GM23248 (cell line): ENCODE results near the gene ACAN. TPM values are rescaled to one million over a fixed set of nuclear protein-coding genes. Genes with fewer than 3 reads are reported as not detected.

Experiments
- DNase-seq: peaks from one replicate; pipeline ENCODE4 v3.0.0-alpha.2; 2015
- H2AFZ ChIP-seq: fragments of 200-600 bp; sonication (generic); 2 replicates; pipeline ENCODE4 v1.6.1; 2016; ENCODE audit warnings: antibody characterized with exemption
- H3F3A ChIP-seq: fragments of 200-600 bp; sonication (generic); 2 replicates; pipeline ENCODE4 v1.6.1; 2016; ENCODE audit warnings: mild to moderate bottlenecking, antibody characterized with exemption, mixed run types; ENCODE audit not compliant: insufficient read depth
- H3K27ac ChIP-seq: fragments of 200-600 bp; sonication (generic); 2 replicates; pipeline ENCODE4 v1.5.1; 2016; ENCODE audit warnings: mild to moderate bottlenecking
- H3K27me3 ChIP-seq: fragments of 200-600 bp; sonication (generic); replicated peaks from 2 replicates; pipeline ENCODE4 v1.6.1; 2016; ENCODE audit warnings: mild to moderate bottlenecking; ENCODE audit not compliant: insufficient read depth
- H3K36me3 ChIP-seq: fragments of 200-600 bp; sonication (generic); 2 replicates; pipeline ENCODE4 v1.6.1; 2016; ENCODE audit warnings: low read depth, mild to moderate bottlenecking
- H3K4me1 ChIP-seq: fragments of 200-600 bp; sonication (generic); 2 replicates; pipeline ENCODE4 v1.6.1; 2016; ENCODE audit warnings: mild to moderate bottlenecking; ENCODE audit not compliant: insufficient read depth
- H3K4me2 ChIP-seq: fragments of 200-600 bp; sonication (generic); one replicate; pipeline ENCODE4 v1.6.1; 2016; ENCODE audit warnings: mild to moderate bottlenecking; ENCODE audit not compliant: unreplicated experiment
- H3K4me3 ChIP-seq: fragments of 200-600 bp; sonication (generic); 2 replicates; pipeline ENCODE4 v1.5.1; 2016; ENCODE audit warnings: mild to moderate bottlenecking
- H3K79me2 ChIP-seq: fragments of 200-600 bp; sonication (generic); 2 replicates; pipeline ENCODE4 v1.6.1; 2016; ENCODE audit warnings: mild to moderate bottlenecking; ENCODE audit not compliant: insufficient read depth
- H3K9ac ChIP-seq: fragments of 200-600 bp; sonication (generic); 2 replicates; pipeline ENCODE4 v1.6.1; 2016; ENCODE audit warnings: mild to moderate bottlenecking
- H3K9me2 ChIP-seq: fragments of 200-600 bp; sonication (generic); 2 replicates; pipeline ENCODE4 v1.6.1; 2016; ENCODE audit warnings: mixed run types, mild to moderate bottlenecking, moderate library complexity; ENCODE audit not compliant: insufficient read depth
- H3K9me3 ChIP-seq: fragments of 200-600 bp; sonication (generic); one replicate; pipeline ENCODE4 v1.6.1; 2017; ENCODE audit warnings: low read depth
- H4K20me1 ChIP-seq: fragments of 200-600 bp; sonication (generic); 2 replicates; pipeline ENCODE4 v1.6.0; 2016; ENCODE audit not compliant: insufficient read depth
- EZH2 ChIP-seq: fragments of 200-600 bp; sonication (generic); IDR thresholded peaks from 2 replicates; pipeline ENCODE4 v1.6.1; 2018; ENCODE audit warnings: antibody characterized with exemption, mild to moderate bottlenecking; ENCODE audit not compliant: insufficient read depth, poor library complexity, severe bottlenecking
- EZH2phosphoT487 ChIP-seq: fragments of 200-600 bp; sonication (generic); IDR thresholded peaks from 2 replicates; pipeline ENCODE4 v1.6.1; 2018; ENCODE audit warnings: antibody characterized with exemption, moderate library complexity, mild to moderate bottlenecking, low read depth; ENCODE audit not compliant: insufficient read depth
- WGBS, 2 experiments: methylation state at CpG; one replicate each; pipeline ENCODE4 v1.1.6; 2015 to 2017; ENCODE audit warnings: low lambda C conversion rate in 2 of 2, low coverage in 1 of 2; ENCODE audit errors: missing lambda C conversion rate in 2 of 2; 5-methylcytosine and 5-hydroxymethylcytosine counted together
- in situ Hi-C: fragments of 300-500 bp; cut with MboI; formaldehyde crosslinking; loops from 2 replicates; pipeline ENCODE4 v1.15.0; 2020
- polyA plus RNA-seq: library from polyadenylated mRNA; unstranded; fragments of >200 nt; fragmentation: Nextera tagmentation; extraction: Ambion mirVana; gene quantifications from 2 replicates; pipeline ENCODE4 v1.2.1, GENCODE V29; 2016
- total RNA-seq: library from RNA; depleted of rRNA; stranded (reverse); fragments of >200 nt; shearing (Covaris generic); gene quantifications from 2 replicates; pipeline ENCODE4 v1.2.3, GENCODE V29; 2014

The ACAN gene
- total and polyA plus RNA-seq, 2 experiments from 2014 or later = not detected

GRCh38 chr15:88843334-88843733 is 40.1 kb downstream of the ACAN start:
- H3K9me3 ChIP-seq = no peaks in the 10 kb centered on the region
- H3K9ac ChIP-seq = no peak overlapping the region
- H3K4me1 ChIP-seq = no peaks in the 10 kb centered on the region
- H2AFZ ChIP-seq = no peak overlapping the region
- no peaks in the 10 kb centered on the region for H3F3A ChIP-seq
- H3K27ac ChIP-seq = no peak overlapping the region
- TF ChIP-seq EZH2phosphoT487 = no peak
- TF ChIP-seq EZH2 = no peak
- H3K4me2 ChIP-seq = no peak overlapping the region
- no peaks in the 10 kb centered on the region for H4K20me1 ChIP-seq
- 70 to 71% methylated on average over 17 to 21 of the region's 21 CpGs for WGBS, 2 experiments
- no peaks in the 10 kb centered on the region for H3K36me3 ChIP-seq
- in situ Hi-C loops = no loop called here
- no peak overlapping the region for H3K4me3 ChIP-seq
- peaks cover 4% of the 10 kb centered on the region; the same call in 1 of the 2 replicates for H3K27me3 ChIP-seq
- H3K79me2 ChIP-seq = no peaks in the 10 kb centered on the region
- H3K9me2 ChIP-seq = no peaks in the 10 kb centered on the region
- DNase-seq = no peak

- H3K9me2 ChIP-seq = no peaks in the 10 kb centered on the region
- no peak overlapping the region for H3K9ac ChIP-seq
- no peaks in the 10 kb centered on the region for H3K36me3 ChIP-seq
- H4K20me1 ChIP-seq = no peaks in the 10 kb centered on the region
- no peak for DNase-seq
- no peaks in the 10 kb centered on the region for H3K9me3 ChIP-seq
- H3K27ac ChIP-seq = no peak overlapping the region
- no peaks in the 10 kb centered on the region for H3K79me2 ChIP-seq
- WGBS, 2 experiments = 25 to 30% methylated on average over 5 of the region's 5 CpGs
- H3K4me3 ChIP-seq = no peak overlapping the region
- no peak overlapping the region for H3K4me2 ChIP-seq
- no peak overlapping the region for H2AFZ ChIP-seq
- no peaks in the 10 kb centered on the region for H3K4me1 ChIP-seq
- no peak for TF ChIP-seq EZH2
- no peak for TF ChIP-seq EZH2phosphoT487
- no peaks in the 10 kb centered on the region for H3F3A ChIP-seq
- peaks cover 4% of the 10 kb centered on the region; the same call in 1 of the 2 replicates for H3K27me3 ChIP-seq
- in situ Hi-C loops = no loop called here
Measured at GRCh38 chr15:88844749-88845386, 41.6 kb downstream of the ACAN start.

- peaks cover 6% of the 10 kb centered on the region; the same call in 1 of the 2 replicates for H3K27me3 ChIP-seq
- H3K79me2 ChIP-seq = no peaks in the 10 kb centered on the region
- in situ Hi-C loops = no loop called here
- H3K9ac ChIP-seq = no peak overlapping the region
- 70 to 84% methylated on average over 15 of the region's 15 CpGs for WGBS, 2 experiments
- H3K4me1 ChIP-seq = no peaks in the 10 kb centered on the region
- no peaks in the 10 kb centered on the region for H3K36me3 ChIP-seq
- H4K20me1 ChIP-seq = no peaks in the 10 kb centered on the region
- H3F3A ChIP-seq = no peaks in the 10 kb centered on the region
- H3K4me2 ChIP-seq = no peak overlapping the region
- no peak for DNase-seq
- TF ChIP-seq EZH2phosphoT487 (no peak), EZH2 (no peak)
- no peak overlapping the region for H2AFZ ChIP-seq
- H3K27ac ChIP-seq = no peak overlapping the region
- no peaks in the 10 kb centered on the region for H3K9me3 ChIP-seq
- H3K9me2 ChIP-seq = no peaks in the 10 kb centered on the region
- H3K4me3 ChIP-seq = no peak overlapping the region
Measured at GRCh38 chr15:88845616-88846015, 42.4 kb downstream of the ACAN start.

GRCh38 chr15:88847144-88847543 is 43.9 kb downstream of the ACAN start:
- Histone ChIP-seq H3K36me3 (no peaks in the 10 kb centered on the region), H3K9ac (no peak overlapping the region), H3K27ac (no peak overlapping the region), H2AFZ (no peak overlapping the region), H3K4me1 (no peaks in the 10 kb centered on the region), H3K4me2 (no peak overlapping the region), H3K9me3 (no peaks in the 10 kb centered on the region), H3K4me3 (no peak overlapping the region), H3K27me3 (peaks cover 6% of the 10 kb centered on the region; the same call in 1 of the 2 replicates), H3F3A (no peaks in the 10 kb centered on the region), H3K79me2 (no peaks in the 10 kb centered on the region), H4K20me1 (no peaks in the 10 kb centered on the region), H3K9me2 (no peaks in the 10 kb centered on the region)
- TF ChIP-seq EZH2 = no peak
- no peak for TF ChIP-seq EZH2phosphoT487
- WGBS, 2 experiments = 69 to 74% methylated on average over 19 to 20 of the region's 20 CpGs
- in situ Hi-C loops = no loop called here
- DNase-seq = no peak
